Measurements from ENCODE around the gene MGLL.

MGLL gene

GRCh38 chr3:127678315-127678599 is 144.1 kb downstream of the MGLL start:
- in situ Hi-C loops (cut with MboI; ENCODE audit: low sequenced_read_pairs): no loop called here

GRCh38 chr3:127677541-127678314 is 144.6 kb downstream of the MGLL start:
- in situ Hi-C loops (cut with MboI; ENCODE audit: low sequenced_read_pairs): no loop called here

- in situ Hi-C loops (cut with MboI; ENCODE audit: low sequenced_read_pairs): no loop called here
Measured at GRCh38 chr3:127676921-127677351, 145.4 kb downstream of the MGLL start.

- in situ Hi-C loops (cut with MboI; ENCODE audit: low sequenced_read_pairs): no loop called here
Measured at GRCh38 chr3:127676456-127676855, 145.9 kb downstream of the MGLL start.

- in situ Hi-C loops (cut with MboI; ENCODE audit: low sequenced_read_pairs): no loop called here
Measured at GRCh38 chr3:127675651-127676391, 146.5 kb downstream of the MGLL start.

- in situ Hi-C loops (cut with MboI; ENCODE audit: low sequenced_read_pairs): no loop called here
Measured at GRCh38 chr3:127674790-127675189, 147.5 kb downstream of the MGLL start.

GRCh38 chr3:127674101-127674721 is 148.1 kb downstream of the MGLL start:
- in situ Hi-C loops (cut with MboI; ENCODE audit: low sequenced_read_pairs): no loop called here

GRCh38 chr3:127673191-127674100 is 148.9 kb downstream of the MGLL start:
- in situ Hi-C loops (cut with MboI; ENCODE audit: low sequenced_read_pairs): no loop called here

GRCh38 chr3:127672429-127673190 is 149.7 kb downstream of the MGLL start, which contains the start of gene ABTB1:
ABTB1 (plus strand) TSS chr3:127672952; CDS start chr3:127673026, 74 bp downstream.
- in situ Hi-C loops (cut with MboI; ENCODE audit: low sequenced_read_pairs): no loop called here

GRCh38 chr3:127671523-127672428 is 150.5 kb downstream of the MGLL start:
- in situ Hi-C loops (cut with MboI; ENCODE audit: low sequenced_read_pairs): no loop called here

GRCh38 chr3:127670761-127671522 is 151.4 kb downstream of the MGLL start:
- in situ Hi-C loops (cut with MboI; ENCODE audit: low sequenced_read_pairs): no loop called here

GRCh38 chr3:127670229-127670559 is 152.1 kb downstream of the MGLL start:
- in situ Hi-C loops (cut with MboI; ENCODE audit: low sequenced_read_pairs): no loop called here

- in situ Hi-C loops (cut with MboI; ENCODE audit: low sequenced_read_pairs): no loop called here
Measured at GRCh38 chr3:127669541-127670228, 152.6 kb downstream of the MGLL start.

- in situ Hi-C loops (cut with MboI; ENCODE audit: low sequenced_read_pairs): no loop called here
Measured at GRCh38 chr3:127668906-127669305, 153.4 kb downstream of the MGLL start.

GRCh38 chr3:127667119-127667681 is 155.1 kb downstream of the MGLL start:
- in situ Hi-C loops (cut with MboI; ENCODE audit: low sequenced_read_pairs): no loop called here

GRCh38 chr3:127666676-127667075 is 155.6 kb downstream of the MGLL start:
- in situ Hi-C loops (cut with MboI; ENCODE audit: low sequenced_read_pairs): no loop called here

GRCh38 chr3:127665586-127665985 is 156.7 kb downstream of the MGLL start:
- in situ Hi-C loops (cut with MboI; ENCODE audit: low sequenced_read_pairs): no loop called here

- in situ Hi-C loops (cut with MboI; ENCODE audit: low sequenced_read_pairs): no loop called here
Measured at GRCh38 chr3:127665165-127665564, 157.2 kb downstream of the MGLL start.
